K562 (cell line): ENCODE data around the gene FOLR2. TPM values are rescaled to one million over a fixed set of nuclear protein-coding genes. Genes with fewer than 3 reads are reported as not detected.

Experiments used
- ATAC-seq: fragments of 200-7000 bp; cut with Tn5 transposase; 3 replicates; pipeline ENCODE4 v1.9.1; 2020; ENCODE audit warnings: moderate library complexity
- BruUV-seq: library from RNA; stranded (reverse); fragments of 400-500 nt; replicated peaks from 2 replicates; lab custom pipeline; 2021; lab: Mats Ljungman, UMichigan
- CTCF ChIA-PET: fragments of 300-600 bp; formaldehyde crosslinking; extraction: SDS; loops from one replicate; lab custom pipeline; 2021; ENCODE audit warnings: low intra/inter-chr PET ratio; lab: Yijun Ruan, JAX
- POLR2A ChIA-PET: fragments of 300-600, 350-650 bp; sonication (Branson Sonifier 250); formaldehyde crosslinking; extraction: SDS; loops from one replicate; lab custom pipeline; 2021; ENCODE audit warnings: antibody characterized with exemption, inconsistent platforms; lab: Yijun Ruan, JAX
- DNase-seq, 4 experiments: peaks; one replicate each; pipeline versions ENCODE4 v3.0.0 to v3.0.0-alpha.2; 2011 to 2018; ENCODE audit warnings: low spot score in 3 of 4, mixed read lengths in 3 of 4; ENCODE audit errors: extremely low read depth in 1 of 4
- FAIRE-seq: peaks from 2 replicates; lab custom pipeline; 2011; peaks lifted over from hg19 to GRCh38; lab: Jason Lieb, UNC
- H2AFZ ChIP-seq: 2 replicates; pipeline ENCODE4 v1.6.0; 2011; ENCODE audit warnings: low read depth, low read length, control low read depth, inconsistent platforms
- H3K27ac ChIP-seq: fragments of 200-600 bp; 3 replicates; pipeline ENCODE4 v1.8.0; 2011; ENCODE audit warnings: low read depth, mild to moderate bottlenecking, control low read depth, inconsistent platforms, low read length, moderate library complexity, mixed read lengths; ENCODE audit errors: extremely low read depth
- H3K27me3 ChIP-seq, 2 experiments: fragments of 300-600 bp in 1 of 2; 2 replicates in 1 of 2; 3 replicates in 1 of 2; pipeline versions ENCODE4 v1.6.0 to v1.8.0; 2011; ENCODE audit warnings: inconsistent platforms in 2 of 2, low read length in 2 of 2, mild to moderate bottlenecking in 1 of 2, mixed read lengths in 1 of 2, moderate library complexity in 1 of 2; ENCODE audit not compliant: control insufficient read depth in 2 of 2, insufficient read depth in 2 of 2
- H3K36me3 ChIP-seq: fragments of 300-600 bp; 3 replicates; pipeline ENCODE4 v1.8.0; 2011; ENCODE audit warnings: mild to moderate bottlenecking, low read length, inconsistent platforms; ENCODE audit not compliant: control insufficient read depth, insufficient read depth
- H3K4me1 ChIP-seq, 2 experiments: fragments of 200-600 bp in 1 of 2; replicated peaks in 1 of 2; 2 replicates in 1 of 2; 3 replicates in 1 of 2; pipeline versions ENCODE4 v1.5.1 to v1.8.0; 2011; ENCODE audit warnings: inconsistent platforms in 2 of 2, low read length in 2 of 2, mild to moderate bottlenecking in 1 of 2, mixed read lengths in 1 of 2, moderate library complexity in 1 of 2; ENCODE audit not compliant: control insufficient read depth in 2 of 2, insufficient read depth in 2 of 2
- H3K4me2 ChIP-seq: 2 replicates; pipeline ENCODE4 v1.6.1; 2011; ENCODE audit warnings: low read length, control low read depth, inconsistent platforms, mixed read lengths; ENCODE audit not compliant: insufficient read depth
- H3K4me3 ChIP-seq: fragments of 200-600 bp; sonication (generic), shearing (Covaris generic); 2 replicates; pipeline ENCODE4 v1.5.1; 2016; ENCODE audit warnings: control low read depth, inconsistent platforms
- H3K79me2 ChIP-seq: fragments of 200-600 bp; 3 replicates; pipeline ENCODE4 v1.8.0; 2011; ENCODE audit warnings: low read length, inconsistent platforms; ENCODE audit not compliant: control insufficient read depth, insufficient read depth
- H3K9ac ChIP-seq, 2 experiments: 2 replicates each; pipeline versions ENCODE4 v1.6.0 to v1.6.1; 2011; ENCODE audit warnings: low read depth in 2 of 2, low read length in 2 of 2, control low read depth in 1 of 2, inconsistent platforms in 1 of 2, mild to moderate bottlenecking in 1 of 2, mixed read lengths in 1 of 2; ENCODE audit not compliant: insufficient read depth in 1 of 2
- H3K9me1 ChIP-seq: one replicate; pipeline ENCODE4 v1.6.0; 2011; ENCODE audit warnings: inconsistent platforms, mild to moderate bottlenecking, low read length, moderate library complexity; ENCODE audit not compliant: control insufficient read depth, insufficient read depth
- H3K9me3 ChIP-seq: replicated peaks from 2 replicates; pipeline ENCODE4 v1.5.1; 2011; ENCODE audit warnings: low read depth, low read length, inconsistent platforms; ENCODE audit not compliant: control insufficient read depth, insufficient read depth
- H4K20me1 ChIP-seq: replicated peaks from 2 replicates; pipeline ENCODE4 v1.6.1; 2011; ENCODE audit warnings: low read length, inconsistent platforms, mixed read lengths; ENCODE audit not compliant: control insufficient read depth, insufficient read depth
- BMI1 ChIP-seq: fragments of 150-350 bp; IDR thresholded peaks from 2 replicates; pipeline ENCODE4 v1.6.1; 2014; ENCODE audit warnings: low read length
- CEBPZ ChIP-seq: fragments of 150-350 bp; IDR thresholded peaks from 2 replicates; pipeline ENCODE4 v1.6.1; 2014; ENCODE audit warnings: low read depth, mild to moderate bottlenecking, low read length, borderline replicate concordance
- RBM25 ChIP-seq: fragments of 200-400 bp; formaldehyde crosslinking; IDR thresholded peaks from 2 replicates; pipeline ENCODE4 v1.6.1; 2018; ENCODE audit warnings: low read length, low read depth, moderate library complexity; ENCODE audit not compliant: severe bottlenecking
- SIX5 ChIP-seq, 2 experiments: IDR thresholded peaks; 2 replicates each; pipeline ENCODE4 v1.6.1; 2011; ENCODE audit warnings: low read length in 2 of 2, borderline replicate concordance in 1 of 2, low read depth in 1 of 2, mild to moderate bottlenecking in 1 of 2, moderate library complexity in 1 of 2; ENCODE audit not compliant: insufficient read depth in 1 of 2
- ZNF121 ChIP-seq: sonication (generic); formaldehyde crosslinking; conservative IDR thresholded peaks from 2 replicates; pipeline ENCODE4 v1.8.0; 2022; ENCODE audit warnings: missing genetic modification reagents
- ZNF124 ChIP-seq: sonication (generic); formaldehyde crosslinking; IDR thresholded peaks from 2 replicates; pipeline ENCODE4 v1.8.1; 2022; ENCODE audit warnings: missing genetic modification reagents
- WGBS: fragments of 100-300 bp; shearing (Covaris generic); methylation state at CpG from one replicate; pipeline ENCODE4 v1.1.6; 2016; ENCODE audit warnings: low coverage, mixed read lengths; ENCODE audit not compliant: insufficient coverage; ENCODE audit errors: missing lambda C conversion rate; 5-methylcytosine and 5-hydroxymethylcytosine counted together
- in situ Hi-C: fragments of 300-500 bp; cut with MboI; formaldehyde crosslinking; loops from 4 replicates; pipeline ENCODE4 v1.15.0; 2018; ENCODE audit warnings: inconsistent platforms, mixed read lengths
- intact Hi-C: fragments of 100-400 bp; cut with micrococcal nuclease; formaldehyde crosslinking; loops from 2 replicates; pipeline ENCODE4 v1.14.2; 2022
- polyA plus RNA-seq, 8 experiments: library from polyadenylated mRNA; depleted of rRNA in 4 of 8; stranded (reverse) in 5 of 8; unstranded in 3 of 8; fragments of >200 nt; fragmentation: Nextera tagmentation in 2 of 8; fragmentation: Illumina TruSeq in 1 of 8; extraction: Ambion mirVana in 2 of 8; extraction: Trizol in 1 of 8; gene quantifications; 2 replicates each; pipeline versions ENCODE4 v1.2.1 to v1.2.3, GENCODE V29; 2011 to 2014; ENCODE audit warnings: inconsistent platforms in 1 of 8, missing spikeins in 1 of 8
- total RNA-seq, 7 experiments: library from RNA; depleted of rRNA in 6 of 7; stranded (reverse); fragments of >200 nt in 6 of 7; fragmentation: Illumina TruSeq in 2 of 7; extraction: Trizol in 2 of 7; gene quantifications; 2 replicates each; pipeline versions ENCODE4 v1.2.1 to v1.2.3, GENCODE V29; 2011 to 2021; ENCODE audit warnings: low replicate concordance in 1 of 7
- TF ChIP-seq, protein P1 (sequence below), 2 experiments: fragments of 450-650 bp in 1 of 2; sonication (generic) in 1 of 2; formaldehyde crosslinking in 1 of 2; IDR thresholded peaks in 1 of 2; conservative IDR thresholded peaks in 1 of 2; 2 replicates each; pipeline versions ENCODE4 v1.6.1 to v1.8.1; 2016 to 2023; ENCODE audit warnings: mild to moderate bottlenecking in 2 of 2, moderate library complexity in 2 of 2, inconsistent platforms in 1 of 2, missing genetic modification reagents in 1 of 2
- TF ChIP-seq, protein P2 (sequence below), 3 experiments: IDR thresholded peaks in 2 of 3; conservative IDR thresholded peaks in 1 of 3; 2 replicates each; pipeline ENCODE4 v1.5.1; 2011 to 2012; ENCODE audit warnings: low read length in 3 of 3, mild to moderate bottlenecking in 3 of 3, control low read depth in 2 of 3, improper control_type of control experiment in 1 of 3, inconsistent platforms in 1 of 3, low read depth in 1 of 3, mixed read lengths in 1 of 3, moderate library complexity in 1 of 3; ENCODE audit not compliant: insufficient read depth in 2 of 3

FOLR2 gene
- total and polyA plus RNA-seq, 9 of the 15 experiments (the other 6 are each of a cell fraction or from before 2014, with no cell fraction given): 0.27 TPM; not detected in 8

DNA sequence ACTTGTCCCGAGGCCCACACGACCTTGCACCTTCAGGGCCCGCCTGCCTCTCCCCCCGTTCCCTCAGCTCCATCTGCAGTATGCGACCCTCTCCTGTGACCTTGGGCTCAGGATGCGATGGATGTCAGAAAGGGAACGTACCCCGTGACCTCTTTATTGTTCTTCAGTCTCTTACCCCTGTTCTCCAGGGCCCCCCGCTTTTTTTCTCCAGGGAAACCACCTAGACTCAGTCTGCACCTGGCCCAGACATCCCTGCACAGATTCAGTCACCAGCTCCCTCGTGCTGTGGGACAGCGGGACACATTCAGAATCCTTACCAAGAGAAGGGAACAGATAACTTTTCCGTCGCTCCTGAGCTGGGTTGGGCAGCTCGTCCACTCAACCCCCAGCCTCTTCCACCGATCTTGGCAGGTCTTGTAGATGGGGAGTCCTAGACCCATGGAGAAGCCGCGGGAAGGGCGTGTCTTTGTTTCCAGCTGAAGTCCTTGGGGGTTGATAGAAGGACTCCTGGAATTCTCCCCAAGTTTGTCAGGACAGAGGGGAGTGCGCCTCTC lies 28.7 kb downstream of the FOLR2 start (continued):
- TF ChIP-seq, protein P1, sequence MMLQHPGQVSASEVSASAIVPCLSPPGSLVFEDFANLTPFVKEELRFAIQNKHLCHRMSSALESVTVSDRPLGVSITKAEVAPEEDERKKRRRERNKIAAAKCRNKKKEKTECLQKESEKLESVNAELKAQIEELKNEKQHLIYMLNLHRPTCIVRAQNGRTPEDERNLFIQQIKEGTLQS (IDR thresholded peaks at IDR 0.05): no peak
- TF ChIP-seq, protein P1 (CRISPR knock-in tag; conservative IDR thresholded peaks at IDR 0.05): no peak
- TF ChIP-seq RBM25: no peak
- no peak for TF ChIP-seq BMI1
- TF ChIP-seq SIX5 (IDR thresholded peaks at IDR 0.05; ENCODE audit: borderline replicate concordance in 1 of 2, insufficient read depth in 1 of 2, low read depth in 1 of 2, low read length in 2 of 2): no peak
- TF ChIP-seq ZNF121 (CRISPR knock-in tag): no peak
- TF ChIP-seq, protein P2, sequence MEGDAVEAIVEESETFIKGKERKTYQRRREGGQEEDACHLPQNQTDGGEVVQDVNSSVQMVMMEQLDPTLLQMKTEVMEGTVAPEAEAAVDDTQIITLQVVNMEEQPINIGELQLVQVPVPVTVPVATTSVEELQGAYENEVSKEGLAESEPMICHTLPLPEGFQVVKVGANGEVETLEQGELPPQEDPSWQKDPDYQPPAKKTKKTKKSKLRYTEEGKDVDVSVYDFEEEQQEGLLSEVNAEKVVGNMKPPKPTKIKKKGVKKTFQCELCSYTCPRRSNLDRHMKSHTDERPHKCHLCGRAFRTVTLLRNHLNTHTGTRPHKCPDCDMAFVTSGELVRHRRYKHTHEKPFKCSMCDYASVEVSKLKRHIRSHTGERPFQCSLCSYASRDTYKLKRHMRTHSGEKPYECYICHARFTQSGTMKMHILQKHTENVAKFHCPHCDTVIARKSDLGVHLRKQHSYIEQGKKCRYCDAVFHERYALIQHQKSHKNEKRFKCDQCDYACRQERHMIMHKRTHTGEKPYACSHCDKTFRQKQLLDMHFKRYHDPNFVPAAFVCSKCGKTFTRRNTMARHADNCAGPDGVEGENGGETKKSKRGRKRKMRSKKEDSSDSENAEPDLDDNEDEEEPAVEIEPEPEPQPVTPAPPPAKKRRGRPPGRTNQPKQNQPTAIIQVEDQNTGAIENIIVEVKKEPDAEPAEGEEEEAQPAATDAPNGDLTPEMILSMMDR (IDR thresholded peaks at IDR 0.05 in 2 of 3, conservative IDR thresholded peaks at IDR 0.05 in 1 of 3; ENCODE audit: insufficient read depth in 2 of 3, low read depth in 1 of 3, low read length in 3 of 3): no peak

DNA sequence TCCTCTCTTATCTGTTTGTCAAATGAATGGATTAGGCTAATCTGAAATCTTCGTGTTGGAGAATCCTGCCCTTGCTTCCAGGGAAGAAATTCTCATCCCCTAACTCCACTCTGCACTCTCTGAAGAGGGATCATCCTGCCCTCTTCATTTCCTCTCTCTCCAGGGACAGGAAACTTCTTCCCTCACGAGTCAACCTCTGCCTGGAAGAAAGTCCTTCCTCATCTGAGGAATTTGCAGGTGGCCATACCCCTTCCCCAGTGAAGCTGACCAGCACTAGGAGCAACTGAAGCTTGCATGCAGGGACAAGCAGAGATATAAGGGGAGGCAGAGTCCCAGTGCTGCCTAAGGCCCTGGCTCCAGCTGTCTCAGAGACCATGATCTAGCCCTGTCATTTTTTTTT lies 31.0 kb downstream of the FOLR2 start:
- no peak overlapping the region for H3K27ac ChIP-seq
- 0% methylated on average over 2 of the region's 2 CpGs for WGBS
- ChIA-PET POLR2A (interaction anchor here (1.1 kb wide), 1 partner anchor 9 kb away, joined by 3 read pairs; no protein-coding TSS in a partner anchor), CTCF (no interaction called here)
- H3K4me3 ChIP-seq: no peak overlapping the region
- H4K20me1 ChIP-seq: no peaks in the 10 kb centered on the region; the same call in 1 of the 2 replicates
- H3K36me3 ChIP-seq: no peaks in the 10 kb centered on the region
- H2AFZ ChIP-seq: no peak overlapping the region
- no peaks in the 10 kb centered on the region for H3K79me2 ChIP-seq
- ATAC-seq (no peak), FAIRE-seq (no peak), DNase-seq (no peak)
- no peaks in the 10 kb centered on the region for H3K9me3 ChIP-seq
- H3K4me1 ChIP-seq: peaks cover 0 to 13% of the 10 kb centered on the region in 2 experiments; a peak in 2 of 5 replicates
- no peak overlapping the region for H3K9ac ChIP-seq
- in situ Hi-C loops (no loop called here), intact Hi-C loops (no loop called here)
- BruUV-seq: no TSS peak
- no peaks in the 10 kb centered on the region for H3K9me1 ChIP-seq
- H3K27me3 ChIP-seq: peaks cover 35 to 65% of the 10 kb centered on the region in 2 experiments
- H3K4me2 ChIP-seq: no peak overlapping the region
- TF ChIP-seq SIX5 (IDR thresholded peaks at IDR 0.05; ENCODE audit: borderline replicate concordance in 1 of 2, insufficient read depth in 1 of 2, low read depth in 1 of 2, low read length in 2 of 2) (no peak), ZNF124 (CRISPR knock-in tag) (no peak), CEBPZ (no peak)
